ENCODE data around the gene TLCD1.

DNA sequence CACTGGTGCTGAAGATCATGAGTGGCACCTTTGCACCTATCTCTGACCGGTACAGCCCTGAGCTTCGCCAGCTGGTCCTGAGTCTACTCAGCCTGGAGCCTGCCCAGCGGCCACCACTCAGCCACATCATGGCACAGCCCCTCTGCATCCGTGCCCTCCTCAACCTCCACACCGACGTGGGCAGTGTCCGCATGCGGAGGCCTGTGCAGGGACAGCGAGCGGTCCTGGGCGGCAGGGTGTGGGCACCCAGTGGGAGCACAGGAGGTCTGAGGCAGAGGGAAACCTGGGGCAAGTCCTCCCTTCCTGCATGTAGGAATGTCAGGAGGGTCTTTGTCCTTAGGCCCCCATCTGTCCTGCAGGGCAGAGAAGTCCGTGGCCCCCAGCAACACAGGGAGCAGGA, 11.3 kb upstream of the TLCD1 start:
- TF ChIP-seq, protein P1, sequence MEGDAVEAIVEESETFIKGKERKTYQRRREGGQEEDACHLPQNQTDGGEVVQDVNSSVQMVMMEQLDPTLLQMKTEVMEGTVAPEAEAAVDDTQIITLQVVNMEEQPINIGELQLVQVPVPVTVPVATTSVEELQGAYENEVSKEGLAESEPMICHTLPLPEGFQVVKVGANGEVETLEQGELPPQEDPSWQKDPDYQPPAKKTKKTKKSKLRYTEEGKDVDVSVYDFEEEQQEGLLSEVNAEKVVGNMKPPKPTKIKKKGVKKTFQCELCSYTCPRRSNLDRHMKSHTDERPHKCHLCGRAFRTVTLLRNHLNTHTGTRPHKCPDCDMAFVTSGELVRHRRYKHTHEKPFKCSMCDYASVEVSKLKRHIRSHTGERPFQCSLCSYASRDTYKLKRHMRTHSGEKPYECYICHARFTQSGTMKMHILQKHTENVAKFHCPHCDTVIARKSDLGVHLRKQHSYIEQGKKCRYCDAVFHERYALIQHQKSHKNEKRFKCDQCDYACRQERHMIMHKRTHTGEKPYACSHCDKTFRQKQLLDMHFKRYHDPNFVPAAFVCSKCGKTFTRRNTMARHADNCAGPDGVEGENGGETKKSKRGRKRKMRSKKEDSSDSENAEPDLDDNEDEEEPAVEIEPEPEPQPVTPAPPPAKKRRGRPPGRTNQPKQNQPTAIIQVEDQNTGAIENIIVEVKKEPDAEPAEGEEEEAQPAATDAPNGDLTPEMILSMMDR (conservative IDR thresholded peaks at IDR 0.05): no peak
- no peak for TF ChIP-seq EZH2 (IDR thresholded peaks at IDR 0.05; ENCODE audit: low read depth)

Measured in PC-9 (cell line).